GM12878 (cell line): ENCODE results near the gene ALDOB. TPM values are rescaled to one million over a fixed set of nuclear protein-coding genes. Genes with fewer than 3 reads are reported as not detected.
A peak's percentile ranks its signal among the peaks of the same experiment; 100 is the strongest.

Experiments
- ATAC-seq: fragments of 200-7000 bp; cut with Tn5 transposase; 3 replicates; pipeline ENCODE4 v1.9.1; 2020; ENCODE audit warnings: mild to moderate bottlenecking, moderate library complexity
- BruUV-seq: library from RNA; stranded (reverse); fragments of 400-500 nt; replicated peaks from 2 replicates; lab custom pipeline; 2021; lab: Mats Ljungman, UMichigan
- CTCF ChIA-PET: fragments of 300-600 bp; sonication (Branson Sonifier 250); formaldehyde crosslinking; extraction: SDS; loops from one replicate; lab custom pipeline; 2021; ENCODE audit warnings: inconsistent platforms; lab: Yijun Ruan, JAX
- POLR2A ChIA-PET: fragments of 350-600 bp; formaldehyde crosslinking; extraction: SDS; loops from one replicate; lab custom pipeline; 2021; ENCODE audit warnings: inconsistent platforms; lab: Charles Lee
- RAD21 ChIA-PET: fragments of 300-600 bp; sonication (Branson Sonifier 250); formaldehyde crosslinking; loops from one replicate; lab custom pipeline; 2023; ENCODE audit warnings: antibody characterized with exemption; ENCODE audit not compliant: unreplicated experiment; lab: Charles Lee
- SMC1A ChIA-PET: fragments of 300-600 bp; sonication (Branson Sonifier 250); formaldehyde crosslinking; loops from one replicate; lab custom pipeline; 2023; ENCODE audit not compliant: unreplicated experiment, uncharacterized antibody; lab: Charles Lee
- DNase-seq: peaks from one replicate; pipeline ENCODE4 v3.0.0-alpha.2; 2011; ENCODE audit warnings: low read depth, low spot score
- FAIRE-seq: peaks from 3 replicates; lab custom pipeline; 2011; peaks lifted over from hg19 to GRCh38; lab: Jason Lieb, UNC
- H2AFZ ChIP-seq: 2 replicates; pipeline ENCODE4 v1.6.0; 2011; ENCODE audit warnings: low read depth, low read length, control low read depth; ENCODE audit not compliant: control insufficient read depth
- H3K27ac ChIP-seq: 2 replicates; pipeline ENCODE4 v1.5.1; 2011; ENCODE audit warnings: control low read depth; ENCODE audit not compliant: control insufficient read depth, insufficient read depth
- H3K27me3 ChIP-seq, 2 experiments: replicated peaks in 1 of 2; 2 replicates each; pipeline versions ENCODE4 v1.6.0 to v1.6.1; 2011; ENCODE audit warnings: low read length in 1 of 2; ENCODE audit not compliant: control insufficient read depth in 2 of 2, insufficient read depth in 2 of 2
- H3K36me3 ChIP-seq, 2 experiments: 2 replicates each; pipeline ENCODE4 v1.5.1; 2011; ENCODE audit warnings: low read length in 1 of 2; ENCODE audit not compliant: control insufficient read depth in 2 of 2, insufficient read depth in 2 of 2
- H3K4me1 ChIP-seq: 2 replicates; pipeline ENCODE4 v1.6.1; 2011; ENCODE audit warnings: mild to moderate bottlenecking, low read length, moderate library complexity, mixed read lengths; ENCODE audit not compliant: control insufficient read depth, insufficient read depth
- H3K4me2 ChIP-seq: 2 replicates; pipeline ENCODE4 v1.6.0; 2011; ENCODE audit warnings: control low read depth; ENCODE audit not compliant: control insufficient read depth, insufficient read depth
- H3K4me3 ChIP-seq: fragments of 200-600 bp; sonication (generic); 2 replicates; pipeline ENCODE4 v1.5.1; 2016
- H3K79me2 ChIP-seq: 2 replicates; pipeline ENCODE4 v1.6.0; 2011; ENCODE audit warnings: low read length; ENCODE audit not compliant: control insufficient read depth, insufficient read depth
- H3K9ac ChIP-seq: 2 replicates; pipeline ENCODE4 v1.8.0; 2011; ENCODE audit warnings: low read length, control low read depth, mixed read lengths; ENCODE audit not compliant: control insufficient read depth, insufficient read depth
- H3K9me3 ChIP-seq: replicated peaks from 3 replicates; pipeline ENCODE4 v1.5.1; 2011; ENCODE audit warnings: mild to moderate bottlenecking, low read length; ENCODE audit not compliant: control insufficient read depth, insufficient read depth
- H4K20me1 ChIP-seq: 2 replicates; pipeline ENCODE4 v1.6.0; 2011; ENCODE audit not compliant: control insufficient read depth, insufficient read depth
- NFXL1 ChIP-seq: fragments of 450-650 bp; IDR thresholded peaks from 2 replicates; pipeline ENCODE4 v1.6.1; 2017; ENCODE audit warnings: antibody characterized with exemption, mild to moderate bottlenecking, borderline replicate concordance
- RCOR1 ChIP-seq: conservative IDR thresholded peaks from 2 replicates; pipeline ENCODE4 v1.6.1; 2012; ENCODE audit warnings: low read depth, low read length, improper control_type of control experiment
- WGBS: methylation state at CpG from one replicate; pipeline ENCODE4 v1.1.6; 2016; ENCODE audit warnings: low lambda C conversion rate; ENCODE audit not compliant: insufficient replicate concordance, insufficient coverage; ENCODE audit errors: missing lambda C conversion rate; 5-methylcytosine and 5-hydroxymethylcytosine counted together
- in situ Hi-C: fragments of 300-500 bp; cut with MboI; formaldehyde crosslinking; loops from 9 replicates; pipeline ENCODE4 v1.14.3; 2018; ENCODE audit warnings: mixed read lengths
- intact Hi-C: fragments of 100-400 bp; cut with micrococcal nuclease; formaldehyde crosslinking; loops from one replicate; pipeline ENCODE4 v1.14.2; 2022; ENCODE audit not compliant: unreplicated experiment
- polyA plus RNA-seq, 11 experiments: library from polyadenylated mRNA; depleted of rRNA in 4 of 11; unstranded in 6 of 11; stranded (reverse) in 5 of 11; fragments of >200 nt; fragmentation: Nextera tagmentation in 4 of 11; fragmentation: Illumina TruSeq in 1 of 11; extraction: Ambion mirVana in 4 of 11; extraction: Trizol in 1 of 11; gene quantifications; 1 replicate in 1 of 11; 2 replicates in 10 of 11; pipeline versions ENCODE4 v1.2.1 to v1.2.3, GENCODE V29; 2011 to 2016; ENCODE audit warnings: inconsistent platforms in 2 of 11, missing spikeins in 2 of 11, low read depth in 1 of 11
- total RNA-seq, 4 experiments: library from RNA; depleted of rRNA in 3 of 4; stranded (reverse); fragments of >200 nt in 3 of 4; fragmentation: Illumina TruSeq in 1 of 4; extraction: Trizol in 1 of 4; gene quantifications; 2 replicates each; pipeline versions ENCODE4 v1.2.1 to v1.2.3, GENCODE V29; 2013 to 2021
- TF ChIP-seq, protein P1 (sequence below), 3 experiments: IDR thresholded peaks in 2 of 3; conservative IDR thresholded peaks in 1 of 3; 2 replicates each; pipeline ENCODE4 v1.5.1; 2011; ENCODE audit warnings: low read depth in 3 of 3, low read length in 3 of 3, mild to moderate bottlenecking in 3 of 3, control low read depth in 2 of 3, moderate library complexity in 2 of 3, inconsistent platforms in 1 of 3, mixed read lengths in 1 of 3; ENCODE audit not compliant: control insufficient read depth in 2 of 3, insufficient read depth in 1 of 3; ENCODE audit errors: extremely low read depth in 1 of 3

Gene ALDOB
- total and polyA plus RNA-seq, 10 of the 15 experiments (the other 5 are each of a cell fraction or from before 2014, with no cell fraction given): 0.03 to 0.82 (median 0.04) TPM; not detected in 7

DNA sequence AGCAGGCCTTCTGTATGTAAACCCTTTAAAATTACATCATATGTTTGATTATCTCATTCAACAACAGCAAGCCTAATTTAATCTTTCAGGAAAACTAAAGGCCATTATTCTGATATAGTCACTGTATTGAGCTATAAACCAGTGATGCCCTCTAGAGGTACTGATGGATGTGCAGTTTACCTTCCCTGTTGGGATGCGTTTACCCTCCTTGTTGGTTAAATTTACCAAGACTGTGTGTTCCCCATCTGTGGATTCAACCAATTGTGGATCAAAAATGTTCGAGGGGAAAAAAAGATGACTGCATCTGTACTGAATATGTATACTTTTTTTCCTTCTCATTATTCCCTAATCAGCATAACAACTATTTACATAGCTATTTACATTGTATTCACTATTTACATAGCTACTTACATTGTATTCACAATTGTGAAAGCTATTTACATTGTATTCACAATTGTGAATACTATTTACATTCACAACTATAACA is 47.0 kb downstream of the ALDOB start:
- Histone ChIP-seq H2AFZ (no peak overlapping the region), H3K9ac (no peak overlapping the region), H3K9me3 (peaks cover 2% of the 10 kb centered on the region; the same call in 1 of the 3 replicates), H3K79me2 (peaks cover 14% of the 10 kb centered on the region), H3K4me3 (no peak overlapping the region), H3K4me2 (no peak overlapping the region), H3K4me1 (no peaks in the 10 kb centered on the region), H3K36me3 (peaks cover 0 to 14% of the 10 kb centered on the region in 2 experiments; a peak in 1 of 4 replicates), H4K20me1 (no peaks in the 10 kb centered on the region), H3K27ac (no peak overlapping the region), H3K27me3 (no peaks in the 10 kb centered on the region)
- TF ChIP-seq, protein P1, sequence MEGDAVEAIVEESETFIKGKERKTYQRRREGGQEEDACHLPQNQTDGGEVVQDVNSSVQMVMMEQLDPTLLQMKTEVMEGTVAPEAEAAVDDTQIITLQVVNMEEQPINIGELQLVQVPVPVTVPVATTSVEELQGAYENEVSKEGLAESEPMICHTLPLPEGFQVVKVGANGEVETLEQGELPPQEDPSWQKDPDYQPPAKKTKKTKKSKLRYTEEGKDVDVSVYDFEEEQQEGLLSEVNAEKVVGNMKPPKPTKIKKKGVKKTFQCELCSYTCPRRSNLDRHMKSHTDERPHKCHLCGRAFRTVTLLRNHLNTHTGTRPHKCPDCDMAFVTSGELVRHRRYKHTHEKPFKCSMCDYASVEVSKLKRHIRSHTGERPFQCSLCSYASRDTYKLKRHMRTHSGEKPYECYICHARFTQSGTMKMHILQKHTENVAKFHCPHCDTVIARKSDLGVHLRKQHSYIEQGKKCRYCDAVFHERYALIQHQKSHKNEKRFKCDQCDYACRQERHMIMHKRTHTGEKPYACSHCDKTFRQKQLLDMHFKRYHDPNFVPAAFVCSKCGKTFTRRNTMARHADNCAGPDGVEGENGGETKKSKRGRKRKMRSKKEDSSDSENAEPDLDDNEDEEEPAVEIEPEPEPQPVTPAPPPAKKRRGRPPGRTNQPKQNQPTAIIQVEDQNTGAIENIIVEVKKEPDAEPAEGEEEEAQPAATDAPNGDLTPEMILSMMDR (IDR thresholded peaks at IDR 0.05 in 2 of 3, conservative IDR thresholded peaks at IDR 0.05 in 1 of 3; ENCODE audit: control insufficient read depth in 2 of 3, extremely low read depth in 1 of 3, insufficient read depth in 1 of 3, low read depth in 3 of 3, low read length in 3 of 3): 0 out of 6 replicates have a peak, but pooled peaks of 1 of the 3 experiments have one; percentile 11
- TF ChIP-seq NFXL1: no peak
- no peak for TF ChIP-seq RCOR1
- ChIA-PET SMC1A (interaction anchor here (0.7 to 1.6 kb wide), 10 partner anchors 9 to 676 kb away, joined by 3 to 8 read pairs (median 3); partner anchors contain the start of genes MRPL50 and ZNF189), RAD21 (interaction anchor here (1.5 to 2.2 kb wide), 3 partner anchors 10 to 74 kb away, joined by 3 to 7 read pairs (median 3); partner anchors contain the start of genes MRPL50 and ZNF189), POLR2A (no interaction called here), CTCF (interaction anchor here (0.7 to 2.9 kb wide), 18 partner anchors 8 to 688 kb away, joined by 3 to 23 read pairs (median 5); partner anchors contain the start of genes MRPL50, RNF20 and ZNF189)
- in situ Hi-C loops (no loop called here), intact Hi-C loops (no loop called here)
- BruUV-seq: no TSS peak
- ATAC-seq (peak; percentile 30), DNase-seq (no peak), FAIRE-seq (no peak)
- WGBS: 100% methylated on average over 2 of the region's 2 CpGs
